Breast epithelium (tissue), 3 donors: Measurements from ENCODE around the gene CATSPERZ.

Source experiments
- POLR2A ChIP-seq: fragments of 450-650 bp; IDR thresholded peaks from one replicate; pipeline ENCODE4 v1.6.1; 2016; ENCODE audit warnings: antibody characterized with exemption, mild to moderate bottlenecking, moderate library complexity
- POLR2AphosphoS5 ChIP-seq, 3 donors: sonication (generic); formaldehyde crosslinking; IDR thresholded peaks; one replicate each; pipeline ENCODE4 v1.6.1; 2017; ENCODE audit warnings: antibody characterized with exemption in 3 of 3
- TF ChIP-seq, protein P1 (sequence below), 3 donors: fragments of 450-650 bp; IDR thresholded peaks; one replicate each; pipeline ENCODE4 v1.5.1; 2016 to 2017; ENCODE audit warnings: antibody characterized with exemption in 3 of 3, mild to moderate bottlenecking in 3 of 3, moderate library complexity in 3 of 3

DNA sequence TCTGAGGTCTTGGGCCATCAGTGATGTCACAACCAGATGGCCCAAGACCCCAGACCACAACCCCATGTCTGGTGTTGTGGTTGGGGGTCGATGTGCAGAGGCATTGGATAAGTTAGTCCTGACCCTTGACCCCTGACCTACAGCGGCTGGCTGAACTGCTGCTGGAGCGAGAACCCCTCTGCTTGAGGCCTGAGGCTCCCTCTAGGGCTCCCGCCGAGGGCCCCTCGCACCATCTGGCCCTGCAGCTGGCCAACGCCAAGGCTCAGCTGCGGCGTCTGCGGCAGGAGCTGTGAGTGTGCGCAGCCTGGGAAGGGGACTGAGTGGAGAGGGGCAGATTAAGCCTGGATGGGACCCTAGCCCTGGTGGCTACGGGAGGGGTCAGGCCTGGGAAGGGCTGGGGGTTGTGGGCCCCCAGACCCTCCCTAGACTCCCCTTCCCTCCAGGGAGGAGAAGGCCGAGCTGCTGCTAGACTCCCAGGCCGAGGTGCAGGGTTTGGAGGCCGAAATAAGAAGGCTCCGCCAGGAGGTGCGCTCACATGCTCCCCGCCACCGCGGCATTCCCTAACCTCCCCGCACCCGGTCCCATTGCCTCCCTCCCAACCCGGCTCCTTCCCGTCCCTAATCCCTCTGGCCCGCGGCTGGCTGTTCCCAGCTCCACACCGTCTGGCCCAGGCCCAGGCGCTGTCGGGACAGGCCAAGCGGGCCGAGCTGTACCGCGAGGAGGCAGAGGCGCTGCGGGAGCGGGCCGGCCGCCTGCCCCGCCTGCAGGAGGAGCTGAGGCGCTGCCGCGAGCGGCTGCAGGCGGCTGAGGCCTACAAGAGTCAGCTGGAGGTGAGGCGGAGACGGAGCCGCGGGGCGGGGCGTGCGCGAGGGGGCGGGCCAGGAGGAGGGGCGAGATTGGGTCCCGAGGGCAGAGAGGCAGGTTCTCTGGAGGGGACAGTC, 42.0 kb downstream of the CATSPERZ start:
- TF ChIP-seq POLR2AphosphoS5 (IDR thresholded peaks at IDR 0.05) (peak in 1 of 3 donors; percentile 59), POLR2A (no peak)
- TF ChIP-seq, protein P1, sequence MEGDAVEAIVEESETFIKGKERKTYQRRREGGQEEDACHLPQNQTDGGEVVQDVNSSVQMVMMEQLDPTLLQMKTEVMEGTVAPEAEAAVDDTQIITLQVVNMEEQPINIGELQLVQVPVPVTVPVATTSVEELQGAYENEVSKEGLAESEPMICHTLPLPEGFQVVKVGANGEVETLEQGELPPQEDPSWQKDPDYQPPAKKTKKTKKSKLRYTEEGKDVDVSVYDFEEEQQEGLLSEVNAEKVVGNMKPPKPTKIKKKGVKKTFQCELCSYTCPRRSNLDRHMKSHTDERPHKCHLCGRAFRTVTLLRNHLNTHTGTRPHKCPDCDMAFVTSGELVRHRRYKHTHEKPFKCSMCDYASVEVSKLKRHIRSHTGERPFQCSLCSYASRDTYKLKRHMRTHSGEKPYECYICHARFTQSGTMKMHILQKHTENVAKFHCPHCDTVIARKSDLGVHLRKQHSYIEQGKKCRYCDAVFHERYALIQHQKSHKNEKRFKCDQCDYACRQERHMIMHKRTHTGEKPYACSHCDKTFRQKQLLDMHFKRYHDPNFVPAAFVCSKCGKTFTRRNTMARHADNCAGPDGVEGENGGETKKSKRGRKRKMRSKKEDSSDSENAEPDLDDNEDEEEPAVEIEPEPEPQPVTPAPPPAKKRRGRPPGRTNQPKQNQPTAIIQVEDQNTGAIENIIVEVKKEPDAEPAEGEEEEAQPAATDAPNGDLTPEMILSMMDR (IDR thresholded peaks at IDR 0.05), result peak; percentile 25 to 34 (median 33)
